GM23248 (cell line): ENCODE measurements around the gene CYP11A1. TPM values are rescaled to one million over a fixed set of nuclear protein-coding genes. Genes with fewer than 3 reads are reported as not detected.

Experiments
- DNase-seq: peaks from one replicate; pipeline ENCODE4 v3.0.0-alpha.2; 2015
- H2AFZ ChIP-seq: fragments of 200-600 bp; sonication (generic); 2 replicates; pipeline ENCODE4 v1.6.1; 2016; ENCODE audit warnings: antibody characterized with exemption
- H3F3A ChIP-seq: fragments of 200-600 bp; sonication (generic); 2 replicates; pipeline ENCODE4 v1.6.1; 2016; ENCODE audit warnings: mild to moderate bottlenecking, antibody characterized with exemption, mixed run types; ENCODE audit not compliant: insufficient read depth
- H3K27ac ChIP-seq: fragments of 200-600 bp; sonication (generic); 2 replicates; pipeline ENCODE4 v1.5.1; 2016; ENCODE audit warnings: mild to moderate bottlenecking
- H3K27me3 ChIP-seq: fragments of 200-600 bp; sonication (generic); replicated peaks from 2 replicates; pipeline ENCODE4 v1.6.1; 2016; ENCODE audit warnings: mild to moderate bottlenecking; ENCODE audit not compliant: insufficient read depth
- H3K36me3 ChIP-seq: fragments of 200-600 bp; sonication (generic); 2 replicates; pipeline ENCODE4 v1.6.1; 2016; ENCODE audit warnings: low read depth, mild to moderate bottlenecking
- H3K4me1 ChIP-seq: fragments of 200-600 bp; sonication (generic); 2 replicates; pipeline ENCODE4 v1.6.1; 2016; ENCODE audit warnings: mild to moderate bottlenecking; ENCODE audit not compliant: insufficient read depth
- H3K4me2 ChIP-seq: fragments of 200-600 bp; sonication (generic); one replicate; pipeline ENCODE4 v1.6.1; 2016; ENCODE audit warnings: mild to moderate bottlenecking; ENCODE audit not compliant: unreplicated experiment
- H3K4me3 ChIP-seq: fragments of 200-600 bp; sonication (generic); 2 replicates; pipeline ENCODE4 v1.5.1; 2016; ENCODE audit warnings: mild to moderate bottlenecking
- H3K79me2 ChIP-seq: fragments of 200-600 bp; sonication (generic); 2 replicates; pipeline ENCODE4 v1.6.1; 2016; ENCODE audit warnings: mild to moderate bottlenecking; ENCODE audit not compliant: insufficient read depth
- H3K9ac ChIP-seq: fragments of 200-600 bp; sonication (generic); 2 replicates; pipeline ENCODE4 v1.6.1; 2016; ENCODE audit warnings: mild to moderate bottlenecking
- H3K9me2 ChIP-seq: fragments of 200-600 bp; sonication (generic); 2 replicates; pipeline ENCODE4 v1.6.1; 2016; ENCODE audit warnings: mixed run types, mild to moderate bottlenecking, moderate library complexity; ENCODE audit not compliant: insufficient read depth
- H3K9me3 ChIP-seq: fragments of 200-600 bp; sonication (generic); one replicate; pipeline ENCODE4 v1.6.1; 2017; ENCODE audit warnings: low read depth
- H4K20me1 ChIP-seq: fragments of 200-600 bp; sonication (generic); 2 replicates; pipeline ENCODE4 v1.6.0; 2016; ENCODE audit not compliant: insufficient read depth
- EZH2 ChIP-seq: fragments of 200-600 bp; sonication (generic); IDR thresholded peaks from 2 replicates; pipeline ENCODE4 v1.6.1; 2018; ENCODE audit warnings: antibody characterized with exemption, mild to moderate bottlenecking; ENCODE audit not compliant: insufficient read depth, poor library complexity, severe bottlenecking
- EZH2phosphoT487 ChIP-seq: fragments of 200-600 bp; sonication (generic); IDR thresholded peaks from 2 replicates; pipeline ENCODE4 v1.6.1; 2018; ENCODE audit warnings: antibody characterized with exemption, moderate library complexity, mild to moderate bottlenecking, low read depth; ENCODE audit not compliant: insufficient read depth
- WGBS, 2 experiments: methylation state at CpG; one replicate each; pipeline ENCODE4 v1.1.6; 2015 to 2017; ENCODE audit warnings: low lambda C conversion rate in 2 of 2, low coverage in 1 of 2; ENCODE audit errors: missing lambda C conversion rate in 2 of 2; 5-methylcytosine and 5-hydroxymethylcytosine counted together
- in situ Hi-C: fragments of 300-500 bp; cut with MboI; formaldehyde crosslinking; loops from 2 replicates; pipeline ENCODE4 v1.15.0; 2020
- polyA plus RNA-seq: library from polyadenylated mRNA; unstranded; fragments of >200 nt; fragmentation: Nextera tagmentation; extraction: Ambion mirVana; gene quantifications from 2 replicates; pipeline ENCODE4 v1.2.1, GENCODE V29; 2016
- total RNA-seq: library from RNA; depleted of rRNA; stranded (reverse); fragments of >200 nt; shearing (Covaris generic); gene quantifications from 2 replicates; pipeline ENCODE4 v1.2.3, GENCODE V29; 2014

The CYP11A1 gene
- total and polyA plus RNA-seq, 2 experiments from 2014 or later: 0.32 to 1.2 TPM

DNA sequence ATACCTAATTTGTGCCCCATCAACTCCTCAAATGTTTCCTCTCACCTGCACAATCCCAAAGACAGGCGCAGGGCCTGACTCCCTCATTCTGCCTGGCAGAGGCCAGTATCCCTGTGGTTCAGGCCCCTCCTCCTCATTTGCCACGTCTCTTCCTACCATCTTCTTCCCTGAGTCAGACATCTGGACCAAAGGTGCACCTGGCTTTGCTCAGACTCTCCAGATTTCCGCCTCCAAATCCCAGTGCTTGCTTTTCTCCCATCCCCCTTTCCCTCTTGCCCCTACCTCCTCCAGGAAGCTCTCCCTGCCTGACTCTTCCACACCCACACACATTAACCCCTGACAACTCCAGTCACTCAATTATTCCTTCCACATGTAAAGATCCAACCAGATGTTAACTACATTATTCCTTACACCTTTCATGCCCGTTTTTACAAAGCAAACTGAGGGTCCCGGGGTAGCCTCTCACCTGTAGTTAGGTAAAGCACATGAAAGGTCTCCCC lies 46.7 kb upstream of the CYP11A1 start:
- H3K36me3 ChIP-seq: peaks cover 34% of the 10 kb centered on the region
- no peak overlapping the region for H2AFZ ChIP-seq
- H3K4me1 ChIP-seq: peaks cover 30% of the 10 kb centered on the region
- peaks cover 51% of the 10 kb centered on the region for H3F3A ChIP-seq
- H3K79me2 ChIP-seq: peaks cover 71% of the 10 kb centered on the region
- no peaks in the 10 kb centered on the region for H3K27me3 ChIP-seq
- DNase-seq: no peak
- in situ Hi-C loops: no loop called here
- no peaks in the 10 kb centered on the region for H4K20me1 ChIP-seq
- TF ChIP-seq EZH2 (no peak), EZH2phosphoT487 (no peak)
- no peaks in the 10 kb centered on the region for H3K9me3 ChIP-seq
- H3K9me2 ChIP-seq: no peaks in the 10 kb centered on the region
- H3K4me2 ChIP-seq: no peak overlapping the region
- H3K4me3 ChIP-seq: no peak overlapping the region
- H3K9ac ChIP-seq: peak overlapping the region; percentile 7; the same call in 1 of the 2 replicates
- WGBS, 2 experiments: 93 to 94% methylated on average over 5 of the region's 5 CpGs
- H3K27ac ChIP-seq: no peak overlapping the region

DNA sequence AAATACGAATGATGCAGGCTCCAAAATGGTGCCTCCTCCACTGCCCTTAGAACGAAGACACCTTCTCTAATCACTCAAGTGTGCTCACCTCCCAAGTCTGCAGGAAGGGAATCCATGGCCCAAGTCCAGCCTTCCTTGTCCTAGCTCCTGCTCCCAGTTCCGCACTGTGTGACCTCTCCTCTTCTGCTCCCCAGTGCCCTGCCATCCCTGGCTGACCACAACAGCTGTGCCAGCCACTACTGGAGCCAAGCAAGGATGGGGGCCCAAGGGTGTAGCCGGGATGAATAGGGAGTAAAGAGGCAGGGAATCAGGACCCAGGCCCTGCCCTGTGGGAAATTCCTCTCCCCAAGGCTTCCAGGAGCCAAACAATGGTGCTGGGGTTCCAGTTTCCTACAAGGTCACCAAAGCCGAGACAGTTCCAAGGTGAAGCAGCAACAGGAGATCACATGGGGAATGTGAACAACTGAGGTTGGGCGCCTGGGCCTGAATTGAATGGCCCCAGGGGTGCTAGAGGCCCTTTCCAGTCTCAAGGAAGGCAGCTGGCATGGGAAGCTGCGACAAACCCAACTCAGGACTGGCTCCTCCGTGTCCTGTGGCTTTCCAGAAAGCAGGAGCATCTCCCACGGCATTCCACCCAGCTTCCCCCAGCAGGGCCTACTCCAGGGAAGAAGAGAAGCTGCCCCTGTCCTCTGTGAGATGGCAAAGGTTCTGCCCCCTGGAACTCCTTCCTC lies 46.1 kb upstream of the CYP11A1 start:
- Histone ChIP-seq H3K4me3 (no peak overlapping the region), H3F3A (peaks cover 54% of the 10 kb centered on the region), H3K36me3 (peaks cover 34% of the 10 kb centered on the region), H3K79me2 (peaks cover 65% of the 10 kb centered on the region), H3K27ac (no peak overlapping the region), H3K9me2 (no peaks in the 10 kb centered on the region), H3K9ac (no peak overlapping the region), H2AFZ (no peak overlapping the region), H4K20me1 (no peaks in the 10 kb centered on the region), H3K4me1 (peaks cover 31% of the 10 kb centered on the region), H3K9me3 (no peaks in the 10 kb centered on the region), H3K27me3 (no peaks in the 10 kb centered on the region), H3K4me2 (no peak overlapping the region)
- 77 to 79% methylated on average over 9 of the region's 9 CpGs for WGBS, 2 experiments
- DNase-seq: no peak
- in situ Hi-C loops: no loop called here
- no peak for TF ChIP-seq EZH2phosphoT487
- TF ChIP-seq EZH2: no peak

DNA sequence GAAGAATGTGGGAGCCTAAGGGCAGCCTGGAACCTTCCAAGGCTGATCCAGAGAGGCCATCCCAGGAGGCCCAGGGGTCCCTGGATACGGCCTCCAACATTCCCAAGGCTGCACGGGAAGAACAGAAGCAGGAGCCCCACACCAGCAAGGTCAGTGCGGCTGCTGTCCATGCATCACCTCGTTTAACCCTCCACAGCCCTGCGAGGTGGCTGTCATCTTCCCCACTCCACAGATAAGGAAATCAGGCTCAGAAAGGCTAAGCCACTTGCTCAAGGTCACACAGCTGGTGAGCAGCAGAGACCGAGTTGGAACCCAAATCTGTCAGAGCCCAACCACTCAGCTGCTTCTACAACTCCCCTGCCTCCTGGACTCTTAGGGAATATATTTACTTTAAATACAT lies 44.7 kb upstream of the CYP11A1 start:
- Histone ChIP-seq H3K9me3 (no peaks in the 10 kb centered on the region), H3K4me2 (no peak overlapping the region), H3K4me1 (peaks cover 29% of the 10 kb centered on the region), H3F3A (peaks cover 60% of the 10 kb centered on the region), H3K9me2 (no peaks in the 10 kb centered on the region), H3K27me3 (no peaks in the 10 kb centered on the region), H3K36me3 (peaks cover 34% of the 10 kb centered on the region), H3K79me2 (peaks cover 52% of the 10 kb centered on the region), H3K27ac (no peak overlapping the region), H3K4me3 (no peak overlapping the region), H4K20me1 (no peaks in the 10 kb centered on the region), H2AFZ (no peak overlapping the region), H3K9ac (no peak overlapping the region)
- no peak for TF ChIP-seq EZH2phosphoT487
- no peak for TF ChIP-seq EZH2
- no peak for DNase-seq
- 79 to 80% methylated on average over 6 of the region's 6 CpGs for WGBS, 2 experiments
- in situ Hi-C loops: no loop called here

DNA sequence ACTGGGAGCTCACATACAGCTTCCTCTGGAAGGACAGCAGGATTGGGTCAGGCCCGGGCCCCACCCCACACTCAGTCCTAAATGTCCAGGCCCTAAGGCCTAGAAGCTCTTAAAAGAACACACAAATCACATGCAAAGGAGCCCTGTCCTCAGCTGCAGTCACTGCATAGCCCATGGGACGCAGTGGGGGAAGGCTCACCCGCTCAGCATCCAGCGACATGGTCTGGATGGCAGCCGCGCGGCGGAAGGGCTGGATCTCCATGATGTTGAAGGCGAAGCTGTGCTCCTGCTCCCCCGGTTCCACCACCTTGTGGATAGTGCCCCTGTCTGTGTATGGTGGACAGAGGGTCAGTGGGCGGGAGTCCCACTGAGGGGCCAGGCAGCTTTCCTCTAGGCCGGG lies 44.2 kb upstream of the CYP11A1 start:
- peaks cover 29% of the 10 kb centered on the region for H3K4me1 ChIP-seq
- H3K27ac ChIP-seq: no peak overlapping the region
- no peaks in the 10 kb centered on the region for H3K9me2 ChIP-seq
- no peak for DNase-seq
- H3K4me2 ChIP-seq: no peak overlapping the region
- H3F3A ChIP-seq: peaks cover 62% of the 10 kb centered on the region
- H3K9me3 ChIP-seq: no peaks in the 10 kb centered on the region
- H3K79me2 ChIP-seq: peaks cover 47% of the 10 kb centered on the region
- H2AFZ ChIP-seq: no peak overlapping the region
- H3K4me3 ChIP-seq: no peak overlapping the region
- WGBS, 2 experiments: 91 to 98% methylated on average over 12 of the region's 12 CpGs
- H4K20me1 ChIP-seq: no peaks in the 10 kb centered on the region
- peaks cover 34% of the 10 kb centered on the region for H3K36me3 ChIP-seq
- in situ Hi-C loops: no loop called here
- no peak for TF ChIP-seq EZH2phosphoT487
- TF ChIP-seq EZH2: no peak
- no peaks in the 10 kb centered on the region for H3K27me3 ChIP-seq
- H3K9ac ChIP-seq: no peak overlapping the region
